Fibroblast of pulmonary artery (primary cell): ENCODE measurements around the gene CHRNA5.
"Not testable (repeated sequence)": the region's sequence is repeated elsewhere in the genome, so short reads cannot be mapped to it uniquely, and the experiment has no call there.

ENCODE experiments used
- DNase-seq: peaks from one replicate; pipeline ENCODE4 v3.0.0-alpha.2; 2010; ENCODE audit warnings: low read depth
- H3K4me3 ChIP-seq: replicated peaks from 2 replicates; pipeline ENCODE4 v1.5.1; 2011; ENCODE audit warnings: low read depth, mild to moderate bottlenecking, control low read depth, low read length, moderate library complexity
- TF ChIP-seq, protein P1 (sequence below): IDR thresholded peaks from 2 replicates; pipeline ENCODE4 v1.5.1; 2011; ENCODE audit warnings: mild to moderate bottlenecking, control low read depth, low read length, inconsistent platforms; ENCODE audit errors: missing control alignments

The CHRNA5 gene

DNA sequence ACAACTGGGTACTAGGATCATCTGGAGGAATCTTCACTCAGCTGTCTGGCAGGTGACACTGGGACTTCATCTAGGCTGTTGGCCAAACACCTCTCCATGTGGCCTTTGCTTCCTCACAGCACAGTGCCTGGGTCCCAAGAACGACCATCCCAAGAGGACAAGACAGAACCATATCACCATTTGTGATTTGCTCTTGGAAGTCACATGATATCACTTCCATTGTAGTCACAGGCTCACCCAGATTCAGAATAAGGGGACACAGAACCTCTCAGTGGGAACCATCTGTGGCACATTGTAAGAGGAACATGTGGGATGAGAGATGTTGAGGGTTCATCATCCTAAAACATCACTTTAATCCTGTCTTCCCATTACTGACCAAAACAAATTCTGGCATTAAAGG is 27.0 kb upstream of the CHRNA5 start:
- H3K4me3 ChIP-seq: no peak overlapping the region
- TF ChIP-seq, protein P1, sequence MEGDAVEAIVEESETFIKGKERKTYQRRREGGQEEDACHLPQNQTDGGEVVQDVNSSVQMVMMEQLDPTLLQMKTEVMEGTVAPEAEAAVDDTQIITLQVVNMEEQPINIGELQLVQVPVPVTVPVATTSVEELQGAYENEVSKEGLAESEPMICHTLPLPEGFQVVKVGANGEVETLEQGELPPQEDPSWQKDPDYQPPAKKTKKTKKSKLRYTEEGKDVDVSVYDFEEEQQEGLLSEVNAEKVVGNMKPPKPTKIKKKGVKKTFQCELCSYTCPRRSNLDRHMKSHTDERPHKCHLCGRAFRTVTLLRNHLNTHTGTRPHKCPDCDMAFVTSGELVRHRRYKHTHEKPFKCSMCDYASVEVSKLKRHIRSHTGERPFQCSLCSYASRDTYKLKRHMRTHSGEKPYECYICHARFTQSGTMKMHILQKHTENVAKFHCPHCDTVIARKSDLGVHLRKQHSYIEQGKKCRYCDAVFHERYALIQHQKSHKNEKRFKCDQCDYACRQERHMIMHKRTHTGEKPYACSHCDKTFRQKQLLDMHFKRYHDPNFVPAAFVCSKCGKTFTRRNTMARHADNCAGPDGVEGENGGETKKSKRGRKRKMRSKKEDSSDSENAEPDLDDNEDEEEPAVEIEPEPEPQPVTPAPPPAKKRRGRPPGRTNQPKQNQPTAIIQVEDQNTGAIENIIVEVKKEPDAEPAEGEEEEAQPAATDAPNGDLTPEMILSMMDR: no peak
- DNase-seq: no peak

DNA sequence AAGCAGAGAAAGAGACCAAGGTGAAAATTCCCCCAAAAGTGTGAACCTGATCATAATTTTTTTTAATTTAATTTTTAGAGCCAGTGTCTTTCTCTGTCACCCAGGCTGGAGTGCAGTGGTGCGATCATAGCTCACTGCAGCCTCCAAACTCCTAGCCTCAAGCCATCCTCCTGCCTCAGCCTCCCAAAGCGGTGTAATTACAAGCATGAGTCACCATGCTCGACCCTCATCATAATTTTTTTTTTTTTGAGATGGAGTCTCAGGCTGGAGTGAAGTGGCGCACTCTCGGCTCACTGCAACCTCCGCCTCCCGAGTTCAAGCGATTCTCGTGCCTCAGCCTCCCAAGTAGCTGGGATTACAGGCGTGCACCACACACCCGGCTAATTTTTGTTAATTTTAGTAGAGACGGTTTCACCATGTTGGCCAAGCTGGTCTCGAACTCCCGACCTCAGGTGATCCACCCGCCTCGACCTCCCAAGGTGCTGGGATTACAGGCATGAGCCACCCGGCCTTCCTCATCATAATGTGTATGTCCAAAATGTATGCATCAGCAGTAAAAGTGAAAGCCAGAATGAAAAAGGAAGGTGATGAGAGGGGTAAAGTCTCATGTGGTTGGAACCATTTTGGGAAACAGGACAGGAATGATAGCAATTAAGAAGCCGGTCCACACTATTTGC is 25.7 kb upstream of the CHRNA5 start:
- not testable (repeated sequence) for DNase-seq
- H3K4me3 ChIP-seq: peak overlapping the region; percentile 94

DNA sequence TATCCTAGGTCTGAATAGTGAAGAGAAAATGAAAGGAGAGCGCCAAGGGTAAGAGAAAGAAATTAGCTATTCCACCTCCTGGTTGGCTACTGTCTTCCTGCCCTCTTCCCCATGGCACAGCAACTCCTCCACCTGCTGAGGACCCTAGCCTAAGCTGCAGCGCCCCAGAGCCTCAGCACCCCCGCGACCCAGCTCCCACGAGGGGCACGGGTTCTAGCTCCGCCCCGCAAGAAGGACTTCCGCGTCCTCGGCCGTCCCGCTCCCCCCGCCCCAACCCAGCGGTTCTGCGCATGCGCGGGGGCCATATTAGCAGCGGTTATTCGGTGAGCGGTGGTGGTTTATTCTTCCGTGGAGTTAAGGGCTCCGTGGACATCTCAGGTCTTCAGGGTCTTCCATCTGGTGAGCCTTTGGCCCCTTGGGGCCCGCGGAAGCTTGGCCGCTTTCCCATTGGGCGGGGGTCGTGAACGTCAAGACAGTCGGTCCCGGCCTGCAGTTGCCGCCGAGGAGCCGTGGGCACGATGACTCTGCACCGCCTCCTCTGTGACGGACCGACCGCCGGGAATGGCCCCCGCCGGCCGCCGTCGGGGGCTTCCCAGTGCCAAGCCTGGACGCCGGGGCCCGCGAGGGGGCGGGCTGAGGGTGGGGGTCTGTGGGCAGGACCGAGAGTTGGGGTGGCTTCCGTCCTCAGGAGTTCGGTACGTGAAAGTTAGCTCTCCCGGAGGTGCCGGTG is 25.0 kb upstream of the CHRNA5 start, which contains the start of gene PSMA4:
Gene PSMA4, plus strand, starts transcription at position 304 of the 730 bp plus-strand sequence. CDS start 1,484 bp downstream, outside the sequence.
- TF ChIP-seq, protein P1: no peak
- DNase-seq: peak; percentile 84
- peak within 1 kb of the TSS; percentile 94 for H3K4me3 ChIP-seq

DNA sequence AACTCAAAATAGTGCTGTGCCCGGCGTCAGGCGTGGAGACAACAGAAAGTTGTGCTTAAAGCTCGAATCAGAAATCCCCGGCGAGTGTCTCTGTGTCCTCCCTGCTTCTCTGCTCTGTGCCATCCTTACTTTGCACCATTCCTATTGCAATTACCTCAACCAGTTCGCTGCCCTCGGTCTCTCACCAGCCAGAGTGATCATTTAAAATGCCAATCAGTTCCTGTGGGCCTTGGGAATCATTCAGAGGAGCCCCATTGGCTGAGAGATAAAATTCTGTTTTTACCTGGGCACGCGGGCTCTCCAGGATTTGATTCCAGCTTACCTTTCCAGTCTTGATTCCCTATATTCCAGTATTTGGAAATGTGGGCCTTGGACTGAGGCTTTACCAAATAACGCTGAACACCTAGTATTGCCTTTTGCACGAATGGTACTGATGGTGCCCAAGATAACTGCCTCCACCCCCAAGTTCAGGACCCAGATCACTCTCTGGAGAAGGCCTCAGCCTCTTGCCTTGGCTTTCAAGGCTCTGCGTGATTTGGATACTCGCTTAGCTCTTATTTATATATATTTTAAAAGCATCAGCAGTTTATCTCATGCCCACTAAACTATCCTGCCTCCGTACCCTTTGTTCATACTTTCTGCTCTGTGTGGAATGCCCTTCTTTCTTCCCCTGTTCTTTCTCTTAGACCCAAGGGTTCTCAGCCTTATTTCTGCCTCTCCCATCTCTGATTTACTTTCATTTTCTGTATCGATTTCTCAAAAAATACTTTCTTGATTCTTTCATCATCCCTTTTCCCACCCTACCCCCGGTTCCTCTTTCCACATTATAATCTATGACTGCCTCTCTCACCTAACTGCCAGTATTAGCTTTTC is 24.2 kb upstream of the CHRNA5 start:
- TF ChIP-seq, protein P1: no peak
- H3K4me3 ChIP-seq: peak overlapping the region; percentile 94
- no peak for DNase-seq

DNA sequence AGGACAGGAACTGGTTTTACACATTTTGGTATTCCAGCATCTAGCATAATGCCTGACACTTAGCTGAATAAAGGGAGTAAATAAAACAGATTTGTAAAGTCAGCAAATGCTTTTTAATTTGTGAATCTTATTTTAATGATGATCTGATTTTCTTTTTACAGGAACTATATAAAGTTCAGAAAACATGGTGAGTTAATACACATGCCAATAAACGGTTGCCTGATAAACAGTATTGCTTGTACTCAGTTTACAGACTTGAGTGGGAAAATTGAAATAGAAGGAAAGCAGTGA is 23.6 kb upstream of the CHRNA5 start:
- TF ChIP-seq, protein P1: no peak
- no peak for DNase-seq
- H3K4me3 ChIP-seq: peak overlapping the region; percentile 94

DNA sequence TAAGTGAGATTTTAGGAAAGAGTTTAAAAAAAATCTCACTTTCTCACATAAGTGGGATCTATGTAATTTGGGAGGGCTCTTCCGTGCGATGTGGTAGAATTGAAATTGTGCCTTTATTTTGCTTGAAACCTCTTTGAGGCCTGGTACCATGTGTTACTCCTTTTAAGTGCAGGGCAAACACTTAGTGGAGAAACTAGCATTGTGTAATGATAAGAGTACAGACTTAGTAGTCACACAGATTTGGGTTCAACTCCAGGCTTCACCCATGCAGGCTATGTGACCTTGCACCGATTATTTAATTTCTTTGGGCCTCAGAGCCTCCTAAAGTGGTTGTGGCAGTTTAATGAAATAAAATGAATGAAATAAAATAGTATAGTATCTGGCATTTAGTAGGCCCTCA is 22.7 kb upstream of the CHRNA5 start:
- TF ChIP-seq, protein P1: no peak
- no peak for DNase-seq
- H3K4me3 ChIP-seq: no peak overlapping the region

DNA sequence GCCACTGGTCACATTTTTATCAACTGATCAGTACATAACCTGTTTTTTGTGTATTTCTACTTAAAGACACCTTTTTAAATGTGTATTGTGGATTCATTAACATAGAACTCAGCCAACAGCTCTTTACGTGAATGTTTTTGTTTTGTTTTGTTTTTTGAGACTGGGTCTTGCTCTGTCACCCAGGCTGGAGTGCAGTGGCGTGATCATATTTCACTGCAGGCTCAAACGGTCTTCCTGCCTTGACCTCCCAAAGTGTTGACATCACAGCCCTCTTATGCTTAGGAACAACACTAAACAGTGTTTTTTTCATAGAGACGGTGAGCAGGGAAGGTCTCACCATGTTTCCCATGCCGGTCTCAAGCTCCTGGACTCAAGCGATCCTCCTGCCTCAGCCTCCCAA is 15.1 kb upstream of the CHRNA5 start:
- TF ChIP-seq, protein P1: no peak
- H3K4me3 ChIP-seq: no peak overlapping the region
- no peak for DNase-seq
